ENCODE results near the gene MBTPS1.

- TF ChIP-seq CTCF (IDR thresholded peaks at IDR 0.05) (no peak), POLR2A (IDR thresholded peaks at IDR 0.05) (no peak)
These were observed 29.1 kb downstream of the MBTPS1 start for GRCh38 chr16:84087466-84088151.
